H1 (cell line): ENCODE results near the gene RASGEF1B. TPM values are rescaled to one million over a fixed set of nuclear protein-coding genes. Genes with fewer than 3 reads are reported as not detected.

Experiments
- CTCF ChIA-PET: fragments of 300-600 bp; sonication (Branson Sonifier 250); formaldehyde crosslinking; loops from one replicate; lab custom pipeline; 2021; ENCODE audit not compliant: partially characterized antibody; lab: Charles Lee
- POLR2A ChIA-PET: fragments of 300-600 bp; sonication (Branson Sonifier 250); formaldehyde crosslinking; loops from one replicate; lab custom pipeline; 2021; ENCODE audit warnings: inconsistent platforms; ENCODE audit not compliant: partially characterized antibody; lab: Charles Lee
- DNase-seq, 2 experiments: peaks; one replicate each; pipeline versions ENCODE4 v3.0.0 to v3.0.0-alpha.2; 2010 to 2022; ENCODE audit warnings: low spot score in 2 of 2, low read depth in 1 of 2, mixed read lengths in 1 of 2
- FAIRE-seq: peaks from 2 replicates; lab custom pipeline; 2011; peaks lifted over from hg19 to GRCh38; lab: Jason Lieb, UNC
- H2AFZ ChIP-seq: 2 replicates; pipeline ENCODE4 v1.8.1; 2012; ENCODE audit warnings: low read length, inconsistent platforms
- H2AK5ac ChIP-seq: 2 replicates; pipeline ENCODE4 v1.6.1; 2013; ENCODE audit warnings: low read depth, low read length
- H2BK120ac ChIP-seq: replicated peaks from 2 replicates; pipeline ENCODE3; 2013; ENCODE audit warnings: low read depth, low read length, inconsistent platforms
- H2BK12ac ChIP-seq: 2 replicates; pipeline ENCODE4 v1.6.1; 2013; ENCODE audit warnings: low read depth, low read length
- H2BK15ac ChIP-seq: 2 replicates; pipeline ENCODE4 v1.6.1; 2013; ENCODE audit warnings: low read length
- H2BK20ac ChIP-seq: 2 replicates; pipeline ENCODE4 v1.6.1; 2013; ENCODE audit warnings: low read length
- H2BK5ac ChIP-seq: 2 replicates; pipeline ENCODE4 v1.6.1; 2013; ENCODE audit warnings: low read depth, low read length
- H3K14ac ChIP-seq: 2 replicates; pipeline ENCODE4 v1.6.1; 2013; ENCODE audit warnings: inconsistent platforms; ENCODE audit not compliant: insufficient read length
- H3K18ac ChIP-seq: 2 replicates; pipeline ENCODE4 v1.6.1; 2013; ENCODE audit warnings: low read length; ENCODE audit errors: extremely low read depth
- H3K23ac ChIP-seq: 2 replicates; pipeline ENCODE4 v1.6.1; 2013; ENCODE audit warnings: inconsistent platforms; ENCODE audit not compliant: insufficient read length
- H3K23me2 ChIP-seq: 2 replicates; pipeline ENCODE4 v1.6.1; 2013; ENCODE audit warnings: low read depth, low read length
- H3K27ac ChIP-seq: 2 replicates; pipeline ENCODE4 v1.6.1; 2011; ENCODE audit warnings: low read depth, low read length, inconsistent platforms
- H3K27me3 ChIP-seq, 4 experiments: replicated peaks in 1 of 4; 1 replicate in 1 of 4; 2 replicates in 3 of 4; pipeline versions ENCODE4 v1.6.1 to v1.8.1; 2011 to 2013; ENCODE audit warnings: low read length in 3 of 4, mild to moderate bottlenecking in 3 of 4, inconsistent platforms in 2 of 4, mixed read lengths in 2 of 4, moderate library complexity in 1 of 4; ENCODE audit not compliant: control insufficient read depth in 3 of 4, insufficient read depth in 3 of 4; ENCODE audit errors: extremely low read depth in 1 of 4
- H3K36me3 ChIP-seq, 4 experiments: 2 replicates each; pipeline versions ENCODE4 v1.6.1 to v1.8.1; 2011 to 2013; ENCODE audit warnings: mild to moderate bottlenecking in 4 of 4, low read length in 3 of 4, moderate library complexity in 2 of 4, control low read depth in 1 of 4, inconsistent platforms in 1 of 4; ENCODE audit not compliant: insufficient read depth in 4 of 4, control insufficient read depth in 2 of 4
- H3K4ac ChIP-seq: replicated peaks from 2 replicates; pipeline ENCODE3; 2013; ENCODE audit warnings: low read length, low read depth, mixed read lengths, inconsistent platforms; ENCODE audit not compliant: insufficient read length
- H3K4me1 ChIP-seq, 4 experiments: replicated peaks in 1 of 4; 1 replicate in 1 of 4; 2 replicates in 3 of 4; pipeline versions ENCODE4 v1.6.1 to v1.8.1; 2011 to 2013; ENCODE audit warnings: low read length in 3 of 4, inconsistent platforms in 2 of 4, mixed read lengths in 1 of 4; ENCODE audit not compliant: insufficient read depth in 4 of 4, control insufficient read depth in 3 of 4
- H3K4me2 ChIP-seq, 2 experiments: 2 replicates each; pipeline versions ENCODE4 v1.6.1 to v1.8.1; 2011 to 2013; ENCODE audit warnings: low read depth in 2 of 2, low read length in 2 of 2, control low read depth in 1 of 2, inconsistent platforms in 1 of 2, mild to moderate bottlenecking in 1 of 2; ENCODE audit not compliant: insufficient read depth in 1 of 2
- H3K4me3 ChIP-seq, 4 experiments: fragments of 200-600, 300-600 bp in 1 of 4; sonication (generic), shearing (Covaris generic), sonication (Bioruptor Twin) in 1 of 4; 2 replicates each; pipeline versions ENCODE4 v1.5.1 to v1.8.1; 2011 to 2016; ENCODE audit warnings: low read length in 4 of 4, low read depth in 3 of 4, control low read depth in 2 of 4, inconsistent platforms in 2 of 4, mild to moderate bottlenecking in 2 of 4, mixed read lengths in 1 of 4, moderate library complexity in 1 of 4; ENCODE audit not compliant: insufficient read depth in 2 of 4; ENCODE audit errors: extremely low read depth in 1 of 4
- H3K56ac ChIP-seq: replicated peaks from 2 replicates; pipeline ENCODE3; 2013; ENCODE audit warnings: low read depth, mild to moderate bottlenecking, mixed read lengths, low read length, inconsistent platforms; ENCODE audit not compliant: insufficient read length
- H3K79me1 ChIP-seq: 2 replicates; pipeline ENCODE4 v1.6.1; 2013; ENCODE audit warnings: low read depth, low read length, control low read depth
- H3K79me2 ChIP-seq, 2 experiments: 2 replicates each; pipeline versions ENCODE4 v1.6.1 to v1.8.1; 2012 to 2013; ENCODE audit warnings: low read length in 2 of 2, mild to moderate bottlenecking in 2 of 2, inconsistent platforms in 1 of 2; ENCODE audit not compliant: insufficient read depth in 2 of 2, control insufficient read depth in 1 of 2
- H3K9ac ChIP-seq, 4 experiments: replicated peaks in 1 of 4; 1 replicate in 1 of 4; 2 replicates in 3 of 4; pipeline versions ENCODE4 v1.6.1 to v1.8.1; 2011 to 2013; ENCODE audit warnings: low read depth in 3 of 4, low read length in 3 of 4, control low read depth in 2 of 4, mild to moderate bottlenecking in 2 of 4, moderate library complexity in 2 of 4, inconsistent platforms in 1 of 4; ENCODE audit errors: extremely low read depth in 1 of 4
- H3K9me3 ChIP-seq, 2 experiments: 2 replicates each; pipeline versions ENCODE4 v1.6.1 to v1.8.1; 2012 to 2013; ENCODE audit warnings: mild to moderate bottlenecking in 2 of 2, moderate library complexity in 2 of 2, control low read depth in 1 of 2, inconsistent platforms in 1 of 2, low read depth in 1 of 2, low read length in 1 of 2, mixed read lengths in 1 of 2; ENCODE audit not compliant: insufficient read depth in 2 of 2
- H4K20me1 ChIP-seq, 2 experiments: replicated peaks in 1 of 2; 2 replicates each; pipeline versions ENCODE3 to v1.8.1; 2011 to 2013; ENCODE audit warnings: inconsistent platforms in 2 of 2, low read length in 2 of 2, mild to moderate bottlenecking in 1 of 2; ENCODE audit not compliant: insufficient read depth in 2 of 2, control insufficient read depth in 1 of 2
- H4K5ac ChIP-seq: 2 replicates; pipeline ENCODE4 v1.6.1; 2013; ENCODE audit warnings: low read length, low read depth, mixed read lengths, inconsistent platforms; ENCODE audit not compliant: insufficient read length
- H4K8ac ChIP-seq: 2 replicates; pipeline ENCODE4 v1.8.0; 2013; ENCODE audit warnings: mild to moderate bottlenecking, moderate library complexity, low read length, inconsistent platforms; ENCODE audit not compliant: insufficient read depth; ENCODE audit errors: extremely low read depth
- H4K91ac ChIP-seq: replicated peaks from 2 replicates; pipeline ENCODE3; 2013; ENCODE audit warnings: low read length, mixed read lengths, inconsistent platforms; ENCODE audit not compliant: insufficient read length
- KDM5A ChIP-seq: fragments of 200-600 bp; IDR thresholded peaks from 2 replicates; pipeline ENCODE4 v1.7.1; 2012; ENCODE audit warnings: mild to moderate bottlenecking, low read length, inconsistent platforms, mixed read lengths
- RFX5 ChIP-seq: IDR thresholded peaks from 2 replicates; pipeline ENCODE4 v1.6.1; 2011; ENCODE audit warnings: low read depth, low read length, improper control_type of control experiment, borderline replicate concordance
- WGBS, 2 experiments: shearing (Covaris generic) in 1 of 2; methylation state at CpG; one replicate each; pipeline versions ENCODE4 v1.1.6 to v1.1.7; 2013 to 2015; ENCODE audit warnings: low lambda C conversion rate in 2 of 2, mixed read lengths in 2 of 2, inconsistent platforms in 1 of 2, low coverage in 1 of 2, missing lambda C conversion rate in 1 of 2; ENCODE audit not compliant: insufficient replicate concordance in 2 of 2, insufficient coverage in 1 of 2, insufficient read length in 1 of 2; ENCODE audit errors: extremely low coverage in 1 of 2, missing lambda C conversion rate in 1 of 2; 5-methylcytosine and 5-hydroxymethylcytosine counted together
- polyA plus RNA-seq, 7 experiments: library from polyadenylated mRNA; depleted of rRNA in 3 of 7; stranded (reverse) in 5 of 7; unstranded in 2 of 7; fragments of >200 nt in 5 of 7; fragments of 200-250 nt in 2 of 7; gene quantifications; 1 replicate in 5 of 7; 2 replicates in 1 of 7; 4 replicates in 1 of 7; pipeline versions ENCODE4 v1.2.1 to v1.2.3, GENCODE V29; 2011 to 2013; ENCODE audit warnings: missing spikeins in 2 of 7, mixed read lengths in 2 of 7
- total RNA-seq: library from RNA; stranded (reverse); fragmentation: NEBNext Ultra II Directional; extraction: Animal tissue kit (Norgen Biotek cat#: 25700); gene quantifications from 2 replicates; pipeline ENCODE4 v1.2.1, GENCODE V29; 2021

The RASGEF1B gene
- total and polyA plus RNA-seq, 2 of the 8 experiments (the other 6 are each of a cell fraction or from before 2014, with no cell fraction given), result 1.6 to 4.7 TPM

- H3K23ac ChIP-seq, result no peak overlapping the region
- no peak overlapping the region for H2BK120ac ChIP-seq
- no peak overlapping the region for H2AK5ac ChIP-seq
- H3K36me3 ChIP-seq, result no peaks in the 10 kb centered on the region; a peak in 1 of 8 replicates
- no peak overlapping the region for H2AFZ ChIP-seq
- no peak overlapping the region for H3K4ac ChIP-seq
- H3K79me2 ChIP-seq, result no peaks in the 10 kb centered on the region
- H3K14ac ChIP-seq, result no peak overlapping the region
- no peak for FAIRE-seq
- no peaks in the 10 kb centered on the region for H3K27me3 ChIP-seq
- H2BK20ac ChIP-seq, result no peak overlapping the region
- TF ChIP-seq KDM5A (no peak), RFX5 (no peak)
- H3K56ac ChIP-seq, result no peak overlapping the region
- no peak overlapping the region for H4K5ac ChIP-seq
- H3K18ac ChIP-seq, result no peak overlapping the region
- no peaks in the 10 kb centered on the region for H3K79me1 ChIP-seq
- no peak overlapping the region for H2BK5ac ChIP-seq
- no peak overlapping the region; the same call in 1 of the 2 replicates for H4K8ac ChIP-seq
- ChIA-PET POLR2A (no interaction called here), CTCF (interaction anchor here (1.0 to 1.7 kb wide), 4 partner anchors 14 to 38 kb away, joined by 3 to 5 read pairs (median 4); no protein-coding TSS in a partner anchor)
- H4K20me1 ChIP-seq, result no peaks in the 10 kb centered on the region
- H2BK12ac ChIP-seq, result no peak overlapping the region
- no peak overlapping the region for H3K9ac ChIP-seq
- 96% methylated on average over 24 of the region's 25 CpGs; no CpG with 5 or more reads in 1 of the 2 experiments for WGBS, 2 experiments
- H3K4me1 ChIP-seq, result peaks cover 4 to 12% (median 7%) of the 10 kb centered on the region in 4 experiments; a peak in 5 of 7 replicates
- H3K23me2 ChIP-seq, result no peaks in the 10 kb centered on the region
- no peak overlapping the region for H3K4me2 ChIP-seq
- DNase-seq, result no peak
- H4K91ac ChIP-seq, result no peak overlapping the region
- peaks cover 0 to 3% of the 10 kb centered on the region in 2 experiments; a peak in 1 of 4 replicates for H3K9me3 ChIP-seq
- no peak overlapping the region for H3K4me3 ChIP-seq
- no peak overlapping the region for H2BK15ac ChIP-seq
- H3K27ac ChIP-seq, result no peak overlapping the region
These were observed 42.1 kb downstream of the RASGEF1B start for GRCh38 chr4:81429607-81430006.
